Fibroblast of lung (primary cell): ENCODE measurements around the gene FNDC5. TPM values are rescaled to one million over a fixed set of nuclear protein-coding genes. Genes with fewer than 3 reads are reported as not detected.

Experiments used
- DNase-seq, 2 donors: peaks; one replicate each; pipeline versions ENCODE4 v3.0.0 to v3.0.0-alpha.2; 2010; ENCODE audit warnings: low read depth in 2 of 2
- H2AFZ ChIP-seq: 2 replicates; pipeline ENCODE4 v1.5.1; 2012; ENCODE audit warnings: low read length, control low read depth, inconsistent platforms
- H3K27ac ChIP-seq: 2 replicates; pipeline ENCODE4 v1.5.1; 2011; ENCODE audit warnings: low read length, control low read depth; ENCODE audit not compliant: insufficient read depth
- H3K27me3 ChIP-seq: 2 replicates; pipeline ENCODE4 v1.5.1; 2011; ENCODE audit warnings: mild to moderate bottlenecking, low read length; ENCODE audit not compliant: control insufficient read depth, insufficient read depth
- H3K36me3 ChIP-seq: 2 replicates; pipeline ENCODE4 v1.5.1; 2011; ENCODE audit warnings: low read length; ENCODE audit not compliant: control insufficient read depth, insufficient read depth
- H3K4me1 ChIP-seq: 2 replicates; pipeline ENCODE4 v1.5.1; 2011; ENCODE audit warnings: low read length; ENCODE audit not compliant: control insufficient read depth, insufficient read depth; ENCODE audit errors: extremely low read depth
- H3K4me2 ChIP-seq: 2 replicates; pipeline ENCODE4 v1.5.1; 2011; ENCODE audit warnings: low read length, control low read depth; ENCODE audit not compliant: insufficient read depth; ENCODE audit errors: extremely low read depth
- H3K4me3 ChIP-seq, 4 experiments: fragments of 200-600 bp in 1 of 4; sonication (generic) in 1 of 4; replicated peaks in 1 of 4; 2 replicates each; pipeline ENCODE4 v1.5.1; 2011 to 2016; ENCODE audit warnings: low read length in 4 of 4, low read depth in 3 of 4, mild to moderate bottlenecking in 3 of 4, control low read depth in 2 of 4, inconsistent platforms in 1 of 4, mixed read lengths in 1 of 4; ENCODE audit not compliant: insufficient read depth in 1 of 4; ENCODE audit errors: control extremely low read depth in 1 of 4
- H3K79me2 ChIP-seq: 2 replicates; pipeline ENCODE4 v1.5.1; 2012; ENCODE audit warnings: mild to moderate bottlenecking, low read length, inconsistent platforms; ENCODE audit not compliant: control insufficient read depth, insufficient read depth
- H3K9ac ChIP-seq: 2 replicates; pipeline ENCODE4 v1.5.1; 2011; ENCODE audit warnings: mild to moderate bottlenecking, low read length, control low read depth; ENCODE audit not compliant: insufficient read depth
- H3K9me3 ChIP-seq: 2 replicates; pipeline ENCODE4 v1.5.1; 2012; ENCODE audit warnings: low read depth, low read length; ENCODE audit not compliant: control insufficient read depth, insufficient read depth
- H4K20me1 ChIP-seq: 2 replicates; pipeline ENCODE4 v1.5.1; 2011; ENCODE audit warnings: low read length; ENCODE audit not compliant: control insufficient read depth, insufficient read depth; ENCODE audit errors: extremely low read depth
- EZH2 ChIP-seq: IDR thresholded peaks from 2 replicates; pipeline ENCODE4 v1.5.1; 2012; ENCODE audit warnings: low read length, control low read depth, mild to moderate bottlenecking; ENCODE audit errors: missing control alignments
- polyA plus RNA-seq, 2 donors: library from polyadenylated mRNA; depleted of rRNA in 1 of 2; stranded (reverse) in 1 of 2; unstranded in 1 of 2; fragments of >200 nt; gene quantifications; 2 replicates each; pipeline ENCODE4 v1.2.1, GENCODE V29; 2011 to 2012; ENCODE audit warnings: missing spikeins in 1 of 2
- total RNA-seq: library from RNA; depleted of rRNA; stranded (reverse); fragments of >200 nt; gene quantifications from 2 replicates; pipeline ENCODE4 v1.2.1, GENCODE V29; 2014
- TF ChIP-seq, protein P1 (sequence below), 2 donors: IDR thresholded peaks in 1 of 2; conservative IDR thresholded peaks in 1 of 2; 1 replicate in 1 of 2; 2 replicates in 1 of 2; pipeline ENCODE4 v1.5.1; 2011 to 2012; ENCODE audit warnings: low read length in 2 of 2, control low read depth in 1 of 2, inconsistent platforms in 1 of 2, low read depth in 1 of 2, mild to moderate bottlenecking in 1 of 2

FNDC5 gene
- total and polyA plus RNA-seq, 2 donors (not counting 1 experiment from before 2014, with no cell fraction given): 0.33 to 1.6 TPM

- TF ChIP-seq, protein P1, sequence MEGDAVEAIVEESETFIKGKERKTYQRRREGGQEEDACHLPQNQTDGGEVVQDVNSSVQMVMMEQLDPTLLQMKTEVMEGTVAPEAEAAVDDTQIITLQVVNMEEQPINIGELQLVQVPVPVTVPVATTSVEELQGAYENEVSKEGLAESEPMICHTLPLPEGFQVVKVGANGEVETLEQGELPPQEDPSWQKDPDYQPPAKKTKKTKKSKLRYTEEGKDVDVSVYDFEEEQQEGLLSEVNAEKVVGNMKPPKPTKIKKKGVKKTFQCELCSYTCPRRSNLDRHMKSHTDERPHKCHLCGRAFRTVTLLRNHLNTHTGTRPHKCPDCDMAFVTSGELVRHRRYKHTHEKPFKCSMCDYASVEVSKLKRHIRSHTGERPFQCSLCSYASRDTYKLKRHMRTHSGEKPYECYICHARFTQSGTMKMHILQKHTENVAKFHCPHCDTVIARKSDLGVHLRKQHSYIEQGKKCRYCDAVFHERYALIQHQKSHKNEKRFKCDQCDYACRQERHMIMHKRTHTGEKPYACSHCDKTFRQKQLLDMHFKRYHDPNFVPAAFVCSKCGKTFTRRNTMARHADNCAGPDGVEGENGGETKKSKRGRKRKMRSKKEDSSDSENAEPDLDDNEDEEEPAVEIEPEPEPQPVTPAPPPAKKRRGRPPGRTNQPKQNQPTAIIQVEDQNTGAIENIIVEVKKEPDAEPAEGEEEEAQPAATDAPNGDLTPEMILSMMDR (conservative IDR thresholded peaks at IDR 0.05 in 1 of 2, IDR thresholded peaks at IDR 0.05 in 1 of 2; ENCODE audit: low read depth in 1 of 2, low read length in 2 of 2): no peak
- TF ChIP-seq EZH2: no peak
- no peaks in the 10 kb centered on the region for H3K4me1 ChIP-seq
- no peaks in the 10 kb centered on the region for H3K79me2 ChIP-seq
Observed at GRCh38 chr1:32917521-32917920, 46.8 kb upstream of the FNDC5 start.

GRCh38 chr1:32915766-32916706 is 45.3 kb upstream of the FNDC5 start:
- Histone ChIP-seq H3K9ac (no peak overlapping the region), H2AFZ (no peak overlapping the region), H3K9me3 (no peaks in the 10 kb centered on the region), H3K4me2 (no peak overlapping the region), H4K20me1 (no peaks in the 10 kb centered on the region), H3K36me3 (no peaks in the 10 kb centered on the region), H3K4me1 (no peaks in the 10 kb centered on the region), H3K27me3 (no peaks in the 10 kb centered on the region), H3K4me3 (no peak overlapping the region), H3K79me2 (no peaks in the 10 kb centered on the region), H3K27ac (no peak overlapping the region)
- DNase-seq: no peak
- no peak for TF ChIP-seq EZH2
- TF ChIP-seq, protein P1 (conservative IDR thresholded peaks at IDR 0.05 in 1 of 2, IDR thresholded peaks at IDR 0.05 in 1 of 2; ENCODE audit: low read depth in 1 of 2, low read length in 2 of 2): no peak

More at GRCh38 chr1:32917521-32917920, 46.8 kb upstream of the FNDC5 start:
- Histone ChIP-seq H2AFZ (no peak overlapping the region), H3K27me3 (no peaks in the 10 kb centered on the region), H3K9ac (no peak overlapping the region), H3K36me3 (no peaks in the 10 kb centered on the region), H3K9me3 (no peaks in the 10 kb centered on the region), H3K27ac (no peak overlapping the region), H4K20me1 (no peaks in the 10 kb centered on the region), H3K4me3 (no peak overlapping the region), H3K4me2 (no peak overlapping the region)
- DNase-seq: no peak

- Histone ChIP-seq H3K9me3 (no peaks in the 10 kb centered on the region), H3K27ac (no peak overlapping the region), H3K9ac (no peak overlapping the region), H3K4me1 (no peaks in the 10 kb centered on the region), H3K4me2 (no peak overlapping the region), H2AFZ (no peak overlapping the region), H3K36me3 (no peaks in the 10 kb centered on the region), H4K20me1 (no peaks in the 10 kb centered on the region), H3K79me2 (no peaks in the 10 kb centered on the region), H3K27me3 (peaks cover 9% of the 10 kb centered on the region), H3K4me3 (no peak overlapping the region)
- no peak for DNase-seq
- TF ChIP-seq EZH2: no peak
- TF ChIP-seq, protein P1 (conservative IDR thresholded peaks at IDR 0.05 in 1 of 2, IDR thresholded peaks at IDR 0.05 in 1 of 2; ENCODE audit: low read depth in 1 of 2, low read length in 2 of 2): no peak
Observed at GRCh38 chr1:32910319-32910718, 39.6 kb upstream of the FNDC5 start.
